Breast epithelium (tissue), 3 donors: ENCODE measurements around the gene MPHOSPH9.

Experiments
- CTCF ChIP-seq, 3 donors: fragments of 450-650 bp; IDR thresholded peaks; one replicate each; pipeline ENCODE4 v1.5.1; 2016 to 2017; ENCODE audit warnings: antibody characterized with exemption in 3 of 3, mild to moderate bottlenecking in 3 of 3, moderate library complexity in 3 of 3
- POLR2A ChIP-seq: fragments of 450-650 bp; IDR thresholded peaks from one replicate; pipeline ENCODE4 v1.6.1; 2016; ENCODE audit warnings: antibody characterized with exemption, mild to moderate bottlenecking, moderate library complexity

DNA sequence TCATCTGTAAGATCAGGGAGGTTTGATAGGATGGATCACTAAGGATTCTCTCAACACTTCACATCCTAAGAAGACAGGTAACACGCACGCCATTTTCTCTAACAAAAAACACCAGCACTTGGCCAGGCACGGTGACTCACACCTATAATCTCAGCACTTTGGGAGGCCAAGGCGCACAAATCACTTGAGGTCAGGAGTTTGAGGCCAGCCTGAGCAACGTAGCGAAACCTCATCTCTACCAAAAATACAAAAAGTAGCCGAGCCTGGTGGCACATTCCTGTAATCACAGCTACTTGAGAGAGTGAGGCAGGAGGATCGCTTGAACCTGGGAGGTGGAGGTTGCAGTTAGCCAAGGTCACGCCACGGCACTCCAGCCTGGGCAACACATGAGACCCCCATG lies 49.2 kb upstream of the MPHOSPH9 start:
- no peak for TF ChIP-seq CTCF (IDR thresholded peaks at IDR 0.05)
- no peak for TF ChIP-seq POLR2A
